Body of pancreas (tissue), 4 donors: ENCODE measurements around the gene INPP5J.

ENCODE experiments used
- CTCF ChIP-seq, 7 experiments: fragments of 450-650 bp in 4 of 7; fragments of 200-600 bp in 3 of 7; sonication (generic) in 3 of 7; IDR thresholded peaks; one replicate each; pipeline ENCODE4 v1.5.1; 2016 to 2019; ENCODE audit warnings: antibody characterized with exemption in 7 of 7
- POLR2A ChIP-seq, 3 donors: fragments of 450-650 bp; IDR thresholded peaks; one replicate each; pipeline ENCODE4 v1.6.1; 2016; ENCODE audit warnings: antibody characterized with exemption in 3 of 3, mild to moderate bottlenecking in 2 of 3

- peak; percentile 36 to 64 (median 56) for TF ChIP-seq CTCF (IDR thresholded peaks at IDR 0.05)
- no peak for TF ChIP-seq POLR2A (IDR thresholded peaks at IDR 0.05)
Observed at GRCh38 chr22:31089160-31090100, 33.3 kb upstream of the INPP5J start.
